CD4-positive, alpha-beta memory T cell (primary cell): ENCODE measurements around the gene PMEL. TPM values are rescaled to one million over a fixed set of nuclear protein-coding genes. Genes with fewer than 3 reads are reported as not detected.
A peak's percentile ranks its signal among the peaks of the same experiment; 100 is the strongest.
"Not testable (repeated sequence)": the region's sequence is repeated elsewhere in the genome, so short reads cannot be mapped to it uniquely, and the experiment has no call there.

ENCODE experiments used
- CTCF ChIA-PET: fragments of 350-600 bp; sonication (Branson Sonifier 250); formaldehyde crosslinking; loops from one replicate; lab custom pipeline; 2021; ENCODE audit warnings: inconsistent platforms; ENCODE audit not compliant: partially characterized antibody; lab: Charles Lee
- POLR2A ChIA-PET: fragments of 350-600 bp; sonication (Branson Sonifier 250); formaldehyde crosslinking; loops from one replicate; lab custom pipeline; 2021; ENCODE audit not compliant: partially characterized antibody; lab: Charles Lee
- DNase-seq, 5 donors: peaks; one replicate each; pipeline versions ENCODE4 v3.0.0 to v3.0.0-alpha.2; 2020 to 2022; ENCODE audit warnings: mixed read lengths in 1 of 5
- H3K27ac ChIP-seq: one replicate; pipeline ENCODE4 v1.7.0; 2013; ENCODE audit warnings: low read depth, low read length
- H3K27me3 ChIP-seq: 2 replicates; pipeline ENCODE4 v1.7.0; 2013; ENCODE audit warnings: mild to moderate bottlenecking, low read length, moderate library complexity; ENCODE audit not compliant: insufficient read depth
- H3K36me3 ChIP-seq: 2 replicates; pipeline ENCODE4 v1.7.0; 2013; ENCODE audit warnings: mild to moderate bottlenecking, low read length, moderate library complexity; ENCODE audit not compliant: insufficient read depth
- H3K4me1 ChIP-seq: 2 replicates; pipeline ENCODE4 v1.7.0; 2013; ENCODE audit warnings: mild to moderate bottlenecking, low read length, moderate library complexity; ENCODE audit not compliant: insufficient read depth
- H3K4me3 ChIP-seq, 2 donors: one replicate each; pipeline ENCODE4 v1.7.0; 2013; ENCODE audit warnings: low read length in 2 of 2, mild to moderate bottlenecking in 1 of 2
- H3K9me3 ChIP-seq, 2 donors: one replicate each; pipeline ENCODE4 v1.7.0; 2013; ENCODE audit warnings: low read length in 2 of 2, control low read depth in 1 of 2; ENCODE audit not compliant: control insufficient read depth in 1 of 2
- H3K27ac Mint-ChIP-seq, 7 donors: one replicate each; pipeline ENCODE4 v1.8.0; 2020 to 2021; ENCODE audit warnings: mixed read lengths in 7 of 7, mild to moderate bottlenecking in 6 of 7, inconsistent platforms in 3 of 7, moderate library complexity in 3 of 7
- H3K27me3 Mint-ChIP-seq, 2 donors: one replicate each; pipeline ENCODE4 v1.8.0; 2020 to 2021; ENCODE audit warnings: mixed read lengths in 2 of 2
- H3K36me3 Mint-ChIP-seq, 2 donors: one replicate each; pipeline ENCODE4 v1.8.0; 2020 to 2021; ENCODE audit warnings: mixed read lengths in 2 of 2, inconsistent platforms in 1 of 2, mild to moderate bottlenecking in 1 of 2
- H3K4me1 Mint-ChIP-seq, 4 donors: one replicate each; pipeline ENCODE4 v1.8.0; 2020 to 2021; ENCODE audit warnings: mixed read lengths in 4 of 4, mild to moderate bottlenecking in 1 of 4
- H3K4me3 Mint-ChIP-seq, 8 donors: one replicate each; pipeline ENCODE4 v1.8.0; 2020 to 2021; ENCODE audit warnings: mixed read lengths in 8 of 8, mild to moderate bottlenecking in 7 of 8, moderate library complexity in 6 of 8, inconsistent platforms in 3 of 8
- H3K9me3 Mint-ChIP-seq, 8 donors: one replicate each; pipeline ENCODE4 v1.8.0; 2020 to 2021; ENCODE audit warnings: mixed read lengths in 8 of 8, mild to moderate bottlenecking in 5 of 8, inconsistent platforms in 3 of 8, moderate library complexity in 1 of 8
- intact Hi-C: fragments of 100-400 bp; cut with micrococcal nuclease; formaldehyde crosslinking; loops from one replicate; pipeline ENCODE4 v1.15.1; 2023
- polyA plus RNA-seq, 2 donors: library from polyadenylated mRNA; unstranded; fragments of 300-500 nt; fragmentation: Illumina TruSeq; gene quantifications; one replicate each; pipeline ENCODE4 v1.2.3, GENCODE V29; 2021
- total RNA-seq, 2 experiments: library from RNA; stranded (reverse); gene quantifications; one replicate each; pipeline ENCODE4 v1.2.3, GENCODE V29; 2021

The PMEL gene
- total and polyA plus RNA-seq, 4 experiments from 2014 or later = not detected

DNA sequence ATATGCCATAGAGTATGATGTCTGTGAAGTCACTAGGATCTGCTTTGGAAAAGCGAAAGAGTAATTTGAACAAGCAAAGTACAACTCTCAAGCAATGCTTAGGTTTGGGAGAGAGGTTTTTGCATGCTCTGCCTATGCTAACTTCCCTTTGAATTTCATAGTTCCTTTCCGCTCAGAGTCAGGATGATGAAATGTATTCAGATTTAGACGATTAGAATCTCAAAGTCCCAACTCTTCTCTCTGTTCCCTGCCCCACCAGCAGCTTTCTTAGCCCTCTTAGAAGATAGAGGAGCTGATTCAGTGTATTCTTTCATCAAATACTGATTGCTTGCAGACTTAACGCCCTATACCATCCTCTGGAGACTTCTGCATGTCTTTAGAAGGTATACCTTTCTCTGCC lies 19.5 kb upstream of the PMEL start:
- Histone ChIP-seq H3K27ac (no peak overlapping the region), H3K4me1 (peaks cover 4% of the 10 kb centered on the region), H3K9me3 (no peaks in the 10 kb centered on the region), H3K27me3 (no peaks in the 10 kb centered on the region), H3K4me3 (no peak overlapping the region), H3K36me3 (peaks cover 35% of the 10 kb centered on the region)
- POLR2A ChIA-PET = interaction anchor here (0.6 to 4.7 kb wide), 2 partner anchors 11 to 24 kb away, joined by 3 to 25 read pairs; partner anchors contain the start of gene RAB5B
- H3K4me3 Mint-ChIP-seq = no peak overlapping the region
- intact Hi-C loops = no loop called here
- no peaks in the 10 kb centered on the region for H3K9me3 Mint-ChIP-seq
- H3K27ac Mint-ChIP-seq = peak overlapping the region in 1 of 7 donors; percentile 4
- H3K27me3 Mint-ChIP-seq = no peaks in the 10 kb centered on the region
- DNase-seq = no peak
- peaks cover 25 to 64% of the 10 kb centered on the region in 2 donors for H3K36me3 Mint-ChIP-seq
- peaks cover 0 to 8% (median 6%) of the 10 kb centered on the region in 4 donors for H3K4me1 Mint-ChIP-seq
- CTCF ChIA-PET = interaction anchor here (1.0 to 4.5 kb wide), 5 partner anchors 12 to 61 kb away, joined by 3 to 36 read pairs (median 6); partner anchors contain the start of gene SUOX

DNA sequence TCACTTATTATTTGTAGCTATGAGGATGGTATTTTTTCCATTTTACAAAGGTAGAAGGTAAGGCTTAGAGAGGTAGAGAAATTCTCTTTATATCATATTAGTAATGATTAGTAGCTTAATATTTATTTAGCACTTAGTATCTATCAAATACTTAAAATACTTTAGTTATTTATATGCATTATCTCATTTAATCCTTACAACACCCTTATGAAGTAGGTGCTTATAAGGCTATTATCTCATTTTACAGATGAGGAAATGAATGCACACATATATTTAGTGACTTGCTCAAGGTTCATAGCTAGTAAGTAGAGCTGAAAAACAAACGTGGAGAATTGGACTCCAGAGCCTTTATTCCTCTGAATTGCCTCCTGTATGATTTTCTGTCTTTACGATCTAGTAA lies 19.0 kb upstream of the PMEL start:
- DNase-seq = no peak
- no peak overlapping the region for H3K4me3 Mint-ChIP-seq
- POLR2A ChIA-PET = interaction anchor here (0.6 to 4.7 kb wide), 2 partner anchors 11 to 24 kb away, joined by 3 to 25 read pairs; partner anchors contain the start of gene RAB5B
- Histone ChIP-seq H3K4me3 (no peak overlapping the region), H3K4me1 (peaks cover 4% of the 10 kb centered on the region), H3K9me3 (no peaks in the 10 kb centered on the region), H3K36me3 (peaks cover 30% of the 10 kb centered on the region), H3K27ac (no peak overlapping the region), H3K27me3 (no peaks in the 10 kb centered on the region)
- CTCF ChIA-PET = interaction anchor here (1.0 to 4.5 kb wide), 5 partner anchors 12 to 62 kb away, joined by 3 to 36 read pairs (median 6); partner anchors contain the start of gene SUOX
- H3K27me3 Mint-ChIP-seq = no peaks in the 10 kb centered on the region
- H3K27ac Mint-ChIP-seq = peak overlapping the region in 1 of 7 donors; percentile 13
- peaks cover 0 to 12% (median 8%) of the 10 kb centered on the region in 4 donors for H3K4me1 Mint-ChIP-seq
- no peaks in the 10 kb centered on the region for H3K9me3 Mint-ChIP-seq
- H3K36me3 Mint-ChIP-seq = peaks cover 25 to 64% of the 10 kb centered on the region in 2 donors
- intact Hi-C loops = no loop called here

DNA sequence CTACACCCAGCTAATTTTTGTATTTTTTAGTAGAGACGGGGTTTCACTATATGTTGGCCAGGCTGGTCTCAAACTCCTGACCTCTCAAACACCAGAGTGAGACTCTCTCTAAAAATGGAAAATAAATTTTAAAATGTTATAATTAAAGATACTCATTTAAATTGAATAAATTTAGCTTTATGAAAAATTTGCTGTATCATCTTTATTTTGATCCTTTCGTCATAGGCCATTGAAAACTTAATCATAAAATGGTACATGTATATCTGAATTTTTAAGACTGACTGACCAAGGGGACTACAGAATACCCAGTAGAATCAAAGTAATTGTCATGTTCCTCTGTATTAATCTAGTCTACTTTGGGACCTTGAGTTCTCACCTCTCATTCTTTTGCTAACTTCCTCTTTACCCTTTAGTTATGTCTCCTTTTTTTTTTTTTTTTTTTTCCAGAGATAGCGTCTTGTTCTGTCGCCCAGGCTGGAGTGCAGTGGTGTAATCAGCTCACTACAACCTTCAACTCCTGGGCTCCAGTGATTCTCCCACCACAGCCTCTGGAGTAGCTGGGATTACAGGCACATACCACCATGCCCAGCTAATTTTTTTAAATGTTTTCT lies 17.5 kb upstream of the PMEL start:
- H3K36me3 Mint-ChIP-seq = peaks cover 24 to 66% of the 10 kb centered on the region in 2 donors
- H3K9me3 Mint-ChIP-seq = no peaks in the 10 kb centered on the region
- POLR2A ChIA-PET = interaction anchor here (4.7 kb wide), 1 partner anchor 9 kb away, joined by 25 read pairs; the partner anchor contains the start of gene RAB5B
- Histone ChIP-seq H3K36me3 (peaks cover 26% of the 10 kb centered on the region), H3K27me3 (no peaks in the 10 kb centered on the region), H3K9me3 (no peaks in the 10 kb centered on the region), H3K27ac (no peak overlapping the region), H3K4me1 (peaks cover 8% of the 10 kb centered on the region), H3K4me3 (no peak overlapping the region)
- intact Hi-C loops = no loop called here
- no peaks in the 10 kb centered on the region for H3K27me3 Mint-ChIP-seq
- H3K4me1 Mint-ChIP-seq = peaks cover 8 to 20% (median 15%) of the 10 kb centered on the region in 4 donors
- CTCF ChIA-PET = interaction anchor here (0.7 to 4.5 kb wide), 4 partner anchors 10 to 266 kb away, joined by 3 to 36 read pairs (median 5); partner anchors contain the start of gene SUOX
- no peak overlapping the region for H3K4me3 Mint-ChIP-seq
- H3K27ac Mint-ChIP-seq = peak overlapping the region in 2 of 7 donors; percentile 29 to 41
- no peak for DNase-seq

DNA sequence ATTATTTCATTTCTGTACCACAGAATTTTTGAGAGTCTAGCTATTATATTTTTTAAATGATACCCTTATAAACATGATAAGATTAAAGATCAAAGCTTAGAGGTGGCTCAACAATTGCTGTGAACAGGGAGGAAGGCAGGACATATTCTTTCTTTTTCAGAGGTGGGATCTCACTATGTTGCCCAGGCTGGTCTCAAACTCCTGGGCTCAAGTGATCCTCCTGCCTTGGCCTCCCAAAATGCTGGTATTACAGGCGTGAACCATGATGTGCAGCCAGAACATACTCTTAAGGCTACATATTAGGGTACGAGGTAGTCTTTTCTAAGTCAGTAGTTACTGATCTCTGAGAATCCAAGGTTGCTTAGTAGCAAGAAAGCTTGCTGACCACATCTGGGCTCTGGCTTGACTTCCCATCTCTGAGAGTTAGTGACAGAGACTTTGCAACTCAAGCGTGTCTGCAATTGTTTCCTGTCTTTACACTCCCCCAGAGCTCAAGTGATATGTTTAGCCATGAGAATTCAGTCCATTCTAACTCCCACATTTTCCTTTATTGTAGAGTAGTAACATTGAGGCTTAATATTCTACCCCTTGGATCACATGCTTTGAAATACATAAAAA lies 16.6 kb upstream of the PMEL start:
- no peaks in the 10 kb centered on the region for H3K9me3 Mint-ChIP-seq
- Histone ChIP-seq H3K27me3 (no peaks in the 10 kb centered on the region), H3K4me3 (no peak overlapping the region), H3K27ac (no peak overlapping the region), H3K36me3 (peaks cover 24% of the 10 kb centered on the region), H3K9me3 (no peaks in the 10 kb centered on the region), H3K4me1 (peaks cover 8% of the 10 kb centered on the region)
- peaks cover 24 to 64% of the 10 kb centered on the region in 2 donors for H3K36me3 Mint-ChIP-seq
- no peak for DNase-seq
- no peak overlapping the region for H3K4me3 Mint-ChIP-seq
- intact Hi-C loops = no loop called here
- CTCF ChIA-PET = interaction anchor here (0.7 to 1.9 kb wide), 6 partner anchors 11 to 244 kb away, joined by 3 to 6 read pairs (median 4); no protein-coding TSS in a partner anchor
- POLR2A ChIA-PET = interaction anchor here (0.6 to 4.7 kb wide), 4 partner anchors 8 to 36 kb away, joined by 3 to 25 read pairs (median 4); partner anchors contain the start of gene RAB5B
- H3K4me1 Mint-ChIP-seq = peaks cover 15 to 29% (median 18%) of the 10 kb centered on the region in 4 donors
- no peaks in the 10 kb centered on the region for H3K27me3 Mint-ChIP-seq
- H3K27ac Mint-ChIP-seq = peak overlapping the region in 3 of 7 donors; percentile 10 to 56 (median 42)

DNA sequence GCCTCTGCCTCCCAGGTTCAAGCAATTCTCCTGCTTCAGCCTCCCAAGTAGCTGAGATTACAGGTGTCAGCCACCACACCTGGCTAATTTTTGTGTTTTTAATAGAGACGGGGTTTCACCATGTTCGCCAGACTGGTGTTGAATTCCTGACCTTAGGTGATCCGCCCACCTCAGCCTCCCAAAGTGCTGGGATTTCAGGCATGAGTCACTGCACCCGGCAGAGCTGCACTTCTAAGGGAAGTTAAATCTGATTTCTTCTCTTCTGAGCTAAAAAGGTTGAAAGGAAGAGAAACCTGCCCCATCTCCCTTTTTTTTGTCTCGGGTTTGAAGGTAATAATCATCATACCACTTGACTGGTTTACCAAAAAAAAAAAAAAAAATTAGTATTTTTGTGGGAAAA lies 16.0 kb upstream of the PMEL start:
- H3K27ac Mint-ChIP-seq = not testable (repeated sequence)
- peaks cover 19 to 33% (median 20%) of the 10 kb centered on the region in 4 donors for H3K4me1 Mint-ChIP-seq

DNA sequence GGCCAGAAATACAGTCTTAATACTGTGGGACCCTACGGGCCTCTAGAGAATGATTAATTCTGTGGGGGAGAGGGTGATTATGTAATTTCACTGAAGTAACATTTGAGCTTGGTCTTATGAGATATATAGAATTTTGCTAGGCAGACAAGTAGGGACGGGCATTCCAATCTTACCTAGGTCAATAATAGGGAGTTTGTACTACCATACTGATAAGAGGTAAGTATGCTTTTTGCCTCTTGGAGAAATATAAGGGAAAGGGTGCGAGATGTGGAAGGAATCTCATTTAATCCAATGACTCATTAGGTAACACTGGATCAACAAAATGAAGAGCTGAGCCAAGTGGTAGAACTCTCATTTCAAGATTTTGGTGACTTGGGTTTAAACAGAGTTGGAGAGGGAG lies 13.2 kb upstream of the PMEL start:
- no peaks in the 10 kb centered on the region for H3K27me3 Mint-ChIP-seq
- H3K9me3 ChIP-seq = no peaks in the 10 kb centered on the region
- H3K4me1 ChIP-seq = peaks cover 33% of the 10 kb centered on the region
- H3K4me1 Mint-ChIP-seq = peaks cover 27 to 43% (median 32%) of the 10 kb centered on the region in 4 donors
- H3K27ac ChIP-seq = no peak overlapping the region
- H3K27me3 ChIP-seq = no peaks in the 10 kb centered on the region
- H3K36me3 Mint-ChIP-seq = peaks cover 20 to 50% of the 10 kb centered on the region in 2 donors
- H3K4me3 ChIP-seq = no peak overlapping the region
- intact Hi-C loops = no loop called here
- H3K36me3 ChIP-seq = peaks cover 13% of the 10 kb centered on the region
- H3K4me3 Mint-ChIP-seq = no peak overlapping the region
- H3K27ac Mint-ChIP-seq = peak overlapping the region in 2 of 7 donors; percentile 41 to 89
- no peak for DNase-seq
- CTCF ChIA-PET = interaction anchor here (1.8 kb wide), 1 partner anchor 16 kb away, joined by 6 read pairs; no protein-coding TSS in a partner anchor
- POLR2A ChIA-PET = no interaction called here
- H3K9me3 Mint-ChIP-seq = no peaks in the 10 kb centered on the region

More for the DNA sequence above, 16.0 kb upstream of the PMEL start:
- CTCF ChIA-PET = interaction anchor here (0.7 to 1.7 kb wide), 5 partner anchors 14 to 243 kb away, joined by 3 to 4 read pairs (median 3); no protein-coding TSS in a partner anchor
- H3K9me3 Mint-ChIP-seq, H3K27me3 ChIP-seq, intact Hi-C loops, H3K27ac ChIP-seq, H3K27me3 Mint-ChIP-seq, H3K4me3 ChIP-seq, H3K9me3 ChIP-seq, DNase-seq, H3K4me3 Mint-ChIP-seq: not testable (repeated sequence)
- Histone ChIP-seq H3K36me3 (peaks cover 24% of the 10 kb centered on the region), H3K4me1 (peaks cover 11% of the 10 kb centered on the region)
- POLR2A ChIA-PET = interaction anchor here (0.6 to 1.4 kb wide), 4 partner anchors 14 to 36 kb away, joined by 3 to 4 read pairs (median 3); no protein-coding TSS in a partner anchor
- H3K36me3 Mint-ChIP-seq = peaks cover 24 to 63% of the 10 kb centered on the region in 2 donors
